ENCODE data around the gene TSACC.
A peak's percentile ranks its signal among the peaks of the same experiment; 100 is the strongest.

TSACC gene

DNA sequence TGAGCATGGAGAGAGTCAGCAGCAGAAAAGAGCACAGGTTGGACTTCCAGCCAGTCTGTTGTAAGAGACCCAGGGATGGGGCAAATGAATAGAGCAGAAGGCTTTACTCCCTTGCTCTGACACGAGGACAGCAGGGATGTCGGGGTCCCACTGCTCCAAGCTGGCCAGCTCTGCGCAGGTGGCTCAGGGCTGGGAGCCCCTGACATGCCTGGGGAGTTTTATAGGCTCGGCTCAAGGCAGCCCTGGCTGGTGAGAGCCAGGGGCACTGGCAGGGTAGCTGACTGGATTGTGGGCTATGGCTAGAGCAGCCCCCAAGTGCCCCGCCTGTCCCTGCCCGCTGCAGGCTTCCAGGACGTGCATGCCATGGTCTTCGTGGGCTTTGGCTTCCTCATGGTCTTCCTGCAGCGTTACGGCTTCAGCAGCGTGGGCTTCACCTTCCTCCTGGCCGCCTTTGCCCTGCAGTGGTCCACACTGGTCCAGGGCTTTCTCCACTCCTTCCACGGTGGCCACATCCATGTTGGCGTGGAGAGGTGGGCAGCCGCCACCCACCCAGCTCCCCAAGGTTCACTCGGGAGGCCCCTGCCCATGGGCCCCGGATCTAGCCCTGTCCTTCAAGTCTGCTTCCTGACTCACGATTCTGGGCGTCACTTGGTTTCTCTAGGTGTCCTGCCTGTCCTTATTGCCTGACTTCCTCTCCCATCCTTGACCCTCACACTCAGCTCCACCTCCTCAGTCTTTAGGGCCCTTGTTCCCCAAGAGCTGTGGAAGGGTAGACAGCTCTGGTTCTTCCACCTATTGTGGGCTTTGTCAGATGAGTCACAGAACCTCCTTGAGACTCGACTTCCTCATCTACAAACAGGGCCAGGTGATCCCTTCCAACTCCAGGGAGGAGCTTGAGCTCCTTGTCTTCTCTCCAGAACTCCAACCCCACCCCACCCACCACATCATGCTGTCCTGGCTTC, 38.9 kb downstream of the TSACC start:
- DNase-seq: no peak

GRCh38 chr1:156378557-156378956, 40.2 kb downstream of the TSACC start:
- DNase-seq: no peak

GRCh38 chr1:156379420-156380165, 41.3 kb downstream of the TSACC start:
- no peak for DNase-seq

GRCh38 chr1:156382561-156382960, 44.2 kb downstream of the TSACC start:
- no peak for DNase-seq

DNA sequence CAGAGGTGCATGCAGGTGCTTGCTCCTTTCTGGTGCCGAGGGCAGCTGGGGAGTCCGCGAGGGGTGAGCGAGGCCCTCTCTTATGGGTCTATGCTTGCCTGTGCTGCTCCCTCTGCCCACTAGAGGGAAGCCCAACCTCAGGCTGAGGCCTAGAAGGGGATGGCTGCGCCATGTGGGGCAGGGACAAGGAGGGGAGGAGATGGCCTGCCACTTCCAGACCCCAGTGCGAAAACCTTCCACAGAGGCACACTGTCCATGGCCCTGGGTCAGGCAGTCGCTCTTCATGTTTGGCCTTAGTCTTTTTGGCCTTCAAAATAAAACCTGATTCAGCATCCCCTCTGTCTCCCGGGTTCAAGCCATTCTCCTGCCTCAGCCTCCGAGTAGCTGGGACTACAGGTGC, 44.7 kb downstream of the TSACC start:
- peak; percentile 59 for DNase-seq

DNA sequence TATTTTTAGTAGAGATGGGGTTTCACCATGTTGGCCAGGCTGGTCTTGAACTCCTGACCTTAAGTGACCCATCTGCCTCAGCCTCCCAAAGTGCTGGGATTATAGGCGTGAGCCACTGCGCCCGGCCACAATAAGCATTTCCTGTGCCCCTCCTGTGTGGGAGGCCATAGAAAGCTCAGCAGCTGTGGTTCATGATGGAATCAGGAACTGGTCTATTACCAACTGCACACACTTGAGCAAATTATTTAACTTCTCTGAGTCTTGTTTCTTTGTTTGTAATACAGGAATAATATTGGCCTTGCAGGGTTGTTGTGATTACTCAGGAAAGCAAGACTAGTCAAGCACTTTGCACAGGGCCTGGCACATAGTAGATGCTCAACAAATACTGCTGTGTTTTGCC, 45.7 kb downstream of the TSACC start:
- no peak for DNase-seq

DNA sequence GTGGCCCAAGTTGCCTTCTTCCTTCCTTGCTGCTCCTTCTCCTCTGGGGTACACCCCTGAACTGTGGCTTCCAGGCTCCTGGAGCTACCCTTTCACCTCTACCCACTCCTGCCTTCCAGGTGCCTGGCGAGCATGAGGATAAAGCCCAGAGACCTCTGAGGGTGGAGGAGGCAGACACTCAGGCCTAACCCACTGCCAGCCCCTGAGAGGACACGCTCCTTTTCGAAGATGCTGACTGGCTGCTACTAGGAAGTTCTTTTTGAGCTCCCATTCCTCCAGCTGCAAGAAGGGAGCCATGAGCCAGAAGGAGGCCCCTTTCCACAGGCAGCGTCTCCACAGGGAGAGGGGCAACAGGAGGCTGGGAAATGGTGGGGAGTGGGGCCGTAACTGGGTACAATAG, 46.3 kb downstream of the TSACC start:
- DNase-seq: no peak

DNA sequence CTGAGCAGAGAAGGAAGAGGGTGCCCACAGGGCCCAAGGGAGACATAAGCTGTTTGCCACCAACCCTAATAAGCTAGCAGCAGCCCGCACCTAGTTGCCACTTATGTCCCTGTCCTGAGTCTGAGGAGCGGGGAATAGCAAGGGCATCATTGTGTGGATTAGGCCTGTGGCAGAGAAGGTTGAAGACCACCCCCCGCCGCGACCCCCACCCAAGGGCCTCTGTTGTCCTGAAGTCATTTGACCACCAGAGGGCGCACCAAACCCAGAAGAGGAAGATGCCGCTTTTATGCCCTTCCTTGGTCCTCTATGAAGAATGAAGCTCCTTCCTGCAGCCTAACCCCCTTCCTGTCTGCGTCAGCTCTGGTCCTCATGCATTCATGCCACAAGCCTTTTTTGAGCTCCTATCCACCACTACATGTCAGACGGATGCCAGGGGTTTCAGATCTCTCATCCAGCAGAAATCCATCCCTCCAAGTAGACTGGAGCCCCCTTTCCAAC, 47.3 kb downstream of the TSACC start:
- DNase-seq: peak; percentile 60

DNA sequence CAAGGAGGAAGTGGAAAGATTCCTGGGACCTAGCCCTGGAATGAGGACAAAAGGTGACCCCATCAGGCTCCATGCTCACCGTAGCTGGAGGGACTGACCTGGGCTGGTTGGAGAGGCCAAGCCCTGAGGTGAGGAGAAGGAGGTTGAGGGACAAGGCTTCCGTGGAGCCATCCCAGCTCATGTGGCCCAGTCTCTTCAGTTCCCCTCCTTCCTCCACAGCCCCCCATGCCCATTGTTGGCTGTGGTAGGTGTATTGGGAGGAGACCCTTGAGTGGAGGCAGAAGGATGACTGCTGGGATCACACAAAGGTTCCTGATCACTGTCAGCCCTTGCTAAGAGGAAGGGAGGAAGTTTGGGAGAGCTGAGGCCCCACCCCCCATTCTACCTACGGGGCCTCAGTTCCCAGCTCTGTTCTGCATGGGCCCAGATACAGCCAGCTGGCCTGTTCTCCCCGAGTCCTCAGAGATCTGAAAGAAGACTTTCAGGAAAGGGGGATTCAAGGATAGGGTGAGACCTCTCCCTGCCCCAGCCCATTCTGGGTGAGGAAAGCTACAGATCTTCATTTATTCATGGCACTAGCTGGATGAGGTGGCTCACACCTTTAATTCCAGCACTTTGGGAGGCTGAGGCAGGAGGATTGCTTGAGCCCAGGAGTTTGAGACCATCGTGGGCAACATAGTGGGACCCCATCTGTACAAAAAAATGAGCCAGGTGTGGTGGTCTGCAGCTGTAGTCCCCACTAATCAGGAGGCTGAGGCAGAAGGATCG, 48.0 kb downstream of the TSACC start:
- no peak for DNase-seq

DNA sequence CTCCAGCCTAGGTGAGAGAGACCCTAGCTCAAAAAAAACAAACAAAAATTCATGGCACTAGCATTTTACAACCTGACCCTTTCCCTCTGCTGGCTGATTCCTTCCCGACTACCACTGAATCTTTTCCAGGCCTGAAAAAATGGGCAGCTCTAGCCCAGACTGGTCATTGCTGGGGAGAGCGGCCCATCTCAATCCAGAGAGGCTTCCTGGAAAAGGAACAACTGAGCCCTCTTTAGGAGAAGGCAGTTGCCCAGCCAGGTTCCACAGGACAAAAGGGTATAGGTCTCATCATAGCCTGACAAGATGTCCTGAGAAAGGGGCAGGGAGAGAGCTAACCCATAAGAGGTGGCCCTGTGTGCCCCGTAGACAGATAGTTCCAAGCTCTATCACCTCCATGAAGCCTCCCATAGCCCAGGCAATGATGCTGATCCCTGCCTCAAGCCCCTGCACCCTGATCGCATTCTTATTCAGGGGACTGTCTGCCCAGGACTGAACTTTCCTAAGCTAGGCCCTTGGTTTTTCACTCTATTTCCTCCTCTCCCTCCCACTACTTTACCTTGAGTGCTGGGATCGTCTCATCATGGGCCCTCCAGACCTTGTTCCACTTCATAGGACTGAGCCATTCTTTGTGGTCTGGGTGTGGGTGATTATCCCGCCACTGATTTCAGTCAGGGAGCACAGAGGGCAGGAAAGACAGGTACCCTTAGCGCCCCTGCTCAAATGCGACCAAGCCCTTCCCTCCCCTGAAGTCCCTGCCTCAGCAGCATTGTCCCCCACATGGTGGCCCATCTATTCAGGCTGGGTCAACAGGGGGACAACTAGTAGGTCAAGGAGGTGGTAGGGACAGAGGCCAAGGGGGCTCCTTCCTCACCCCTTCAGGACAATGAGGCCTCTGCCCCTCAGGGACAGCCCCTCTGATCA, 48.9 kb downstream of the TSACC start:
- DNase-seq: no peak

- DNase-seq: no peak
Measured at GRCh38 chr1:156387870-156388173, 49.5 kb downstream of the TSACC start.

- peak; percentile 28 for DNase-seq
Measured at GRCh38 chr1:156388174-156389137, 50.1 kb downstream of the TSACC start.

- DNase-seq: no peak
Measured at GRCh38 chr1:156389311-156389710, 51.0 kb downstream of the TSACC start.

DNA sequence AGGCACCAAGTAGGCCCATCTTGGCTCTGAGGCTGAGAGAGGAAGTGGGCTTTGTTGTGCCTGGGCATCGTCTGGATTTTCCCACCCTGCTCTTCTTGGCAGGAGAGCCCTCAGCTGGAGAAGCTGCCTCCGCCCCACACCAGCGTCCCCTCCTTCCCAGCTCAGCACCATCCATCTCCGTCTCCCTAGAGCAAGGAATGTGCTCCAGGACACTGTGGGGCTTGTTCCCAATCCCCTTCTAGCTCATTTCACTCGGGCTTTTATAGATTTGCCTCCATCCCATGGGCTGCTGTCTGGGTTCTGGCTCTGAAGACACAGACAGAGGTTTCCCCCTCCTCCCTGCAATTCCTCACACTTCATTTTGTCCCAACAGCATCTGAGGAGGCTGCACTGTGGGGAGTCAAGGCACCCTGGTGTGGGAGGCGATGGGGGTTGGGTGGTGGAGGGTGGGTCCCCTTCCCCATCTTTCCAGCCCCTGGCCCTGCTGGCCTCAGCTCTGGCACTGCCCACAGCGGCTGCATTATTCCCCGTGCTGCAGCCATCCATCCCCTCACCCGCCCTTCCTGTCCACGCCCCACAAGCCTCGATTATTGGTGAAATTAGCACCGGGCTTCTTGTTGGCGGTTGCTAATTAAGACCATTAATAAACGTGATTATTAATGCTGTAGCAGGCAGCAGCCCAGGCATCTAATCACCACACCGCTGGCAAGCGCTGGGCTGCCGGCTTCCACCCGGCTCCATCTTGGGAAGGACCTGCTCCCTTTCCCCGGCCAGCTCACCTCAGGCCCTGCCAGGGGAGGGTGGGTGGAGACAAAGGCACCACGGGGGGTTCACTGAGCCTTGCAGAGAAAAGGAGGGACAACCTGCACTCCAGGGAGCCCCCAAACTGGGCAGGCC, 52.4 kb downstream of the TSACC start:
- no peak for DNase-seq

DNA sequence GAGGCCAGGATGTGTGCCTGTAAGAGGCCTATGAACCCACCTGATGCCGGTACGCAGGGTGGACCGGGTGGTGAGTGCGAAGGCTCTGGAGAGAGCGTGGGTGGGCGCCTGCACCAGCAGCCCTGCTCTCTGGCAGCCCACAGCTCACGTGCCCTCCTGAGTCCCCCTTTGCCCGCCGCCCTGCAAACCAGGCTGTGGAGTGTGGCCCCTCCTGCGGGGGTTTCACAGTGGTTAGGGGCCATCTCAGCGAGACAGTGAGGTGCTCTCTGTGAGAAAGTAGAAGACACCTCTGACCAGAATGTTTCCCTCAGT, 53.0 kb downstream of the TSACC start:
- no peak for DNase-seq

DNA sequence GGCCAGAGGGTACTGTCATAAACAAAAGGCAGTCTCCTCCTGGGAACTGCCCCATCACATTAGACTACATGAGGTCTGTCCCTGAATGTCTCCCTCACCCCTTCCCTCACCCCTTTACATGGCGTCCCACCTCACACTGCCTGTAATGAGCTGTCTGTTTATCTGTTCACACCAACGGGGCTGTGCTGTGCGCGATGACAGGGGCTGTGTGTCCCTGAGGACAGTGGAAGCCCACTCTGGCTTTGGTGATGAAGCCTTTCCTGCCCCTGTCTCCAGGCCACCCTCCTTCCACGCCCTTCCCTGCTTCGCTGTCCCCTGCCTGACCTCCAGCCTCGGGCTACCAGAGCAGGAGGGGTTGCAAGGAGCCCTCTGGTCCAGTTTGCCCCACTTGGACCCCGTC, 53.4 kb downstream of the TSACC start:
- no peak for DNase-seq

DNA sequence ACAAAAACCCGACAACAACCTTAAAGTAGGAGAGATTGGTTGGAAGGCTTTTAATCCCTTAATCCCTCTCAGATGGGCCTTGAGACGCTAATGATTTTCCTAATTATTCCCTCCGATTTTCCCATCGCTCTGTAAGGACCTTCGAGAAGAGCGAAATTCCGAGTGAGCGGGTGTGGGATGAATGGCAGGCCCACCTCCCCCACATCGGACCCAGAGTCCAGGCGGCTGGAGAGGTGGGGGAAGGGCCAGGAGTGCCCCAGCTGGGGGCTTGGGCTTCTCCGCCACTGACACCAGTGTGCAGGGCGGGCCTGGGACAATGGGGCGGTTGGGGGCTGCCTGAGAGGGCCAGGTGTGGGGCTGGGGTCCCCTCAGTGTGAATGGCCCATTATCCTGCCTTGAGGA, 54.1 kb downstream of the TSACC start:
- DNase-seq: no peak

DNA sequence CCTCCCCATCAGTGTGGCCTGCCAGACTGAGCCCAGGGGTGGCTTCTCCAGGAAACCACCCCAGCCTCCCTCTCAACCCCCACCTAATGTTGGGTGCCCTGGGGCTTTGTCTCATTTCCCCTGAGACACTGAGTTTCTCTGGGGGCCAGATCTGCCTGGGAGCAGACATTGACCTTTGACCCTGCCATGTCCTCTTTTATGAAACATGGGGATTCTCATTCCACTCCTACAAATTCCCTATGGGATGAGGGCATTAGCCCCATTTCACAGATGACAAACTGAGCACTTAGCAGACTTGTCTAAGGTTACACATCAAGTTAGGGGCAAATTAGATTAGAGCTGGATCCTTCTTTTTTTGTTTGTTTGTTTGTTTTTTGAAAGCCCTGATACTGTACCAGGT, 54.8 kb downstream of the TSACC start:
- DNase-seq: no peak

DNA sequence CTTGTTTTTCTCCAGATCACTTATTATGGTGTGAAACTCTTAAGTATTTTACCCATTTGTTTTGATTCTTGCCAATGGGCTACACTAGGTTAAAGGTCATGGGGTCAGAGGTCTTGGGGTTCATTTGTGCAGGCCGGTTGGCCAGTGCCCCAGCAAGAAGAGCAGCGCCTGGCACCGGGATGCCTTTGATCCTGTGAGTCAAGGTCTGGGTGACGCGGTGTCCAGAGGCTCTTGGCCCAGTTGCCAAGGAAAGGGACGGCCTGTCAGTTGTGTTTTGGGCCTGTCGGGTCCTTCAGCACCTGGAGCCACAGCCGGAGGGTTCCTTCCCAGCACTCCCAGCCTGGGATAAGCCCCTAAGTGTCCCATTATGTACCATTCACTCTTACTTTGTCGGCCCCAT, 55.8 kb downstream of the TSACC start:
- no peak for DNase-seq

- DNase-seq: no peak
Measured at GRCh38 chr1:156394835-156395461, 56.6 kb downstream of the TSACC start.
